ENCODE results near the gene NT5DC1.

NT5DC1 gene

DNA sequence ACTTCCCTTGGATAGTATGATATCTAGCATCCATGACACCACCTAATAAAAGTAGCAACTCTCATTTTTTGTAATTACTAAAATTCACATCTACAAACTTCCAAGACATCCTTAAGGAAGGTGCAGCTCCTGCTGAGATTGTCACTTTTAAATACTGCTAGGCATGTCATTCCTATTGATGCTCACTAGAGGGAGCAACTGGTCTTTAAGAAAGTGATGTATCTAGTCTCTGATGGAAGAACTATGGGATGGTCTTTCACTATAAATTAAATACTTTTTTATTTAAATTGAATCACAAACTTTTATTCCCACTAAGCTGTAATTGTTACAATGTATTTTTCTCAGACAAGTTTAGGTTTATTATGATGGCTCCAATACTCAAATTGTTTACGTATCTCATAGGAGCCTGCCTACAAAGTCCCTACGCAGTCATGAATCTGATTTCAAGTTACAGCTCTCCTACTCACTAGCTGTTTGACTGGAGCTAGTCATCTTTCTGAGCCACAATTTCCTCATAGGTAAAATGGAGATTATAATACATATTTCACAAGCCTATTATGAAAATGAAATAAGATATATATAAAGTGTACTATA, 187.1 kb downstream of the NT5DC1 start:
- no peak overlapping the region for H3K4me3 ChIP-seq (ENCODE audit: low read depth, low read length)
- no peaks in the 10 kb centered on the region for H3K27me3 ChIP-seq (ENCODE audit: control insufficient read depth, insufficient read depth, low read length)
- no peak overlapping the region for H3K9ac ChIP-seq (ENCODE audit: low read depth, low read length)
- H3K4me1 ChIP-seq (ENCODE audit: control insufficient read depth, insufficient read depth, low read length): no peaks in the 10 kb centered on the region
- H3K9me3 ChIP-seq (ENCODE audit: control insufficient read depth, insufficient read depth, low read length): no peaks in the 10 kb centered on the region
- no peaks in the 10 kb centered on the region for H3K36me3 ChIP-seq (ENCODE audit: control insufficient read depth, insufficient read depth, low read length)

DNA sequence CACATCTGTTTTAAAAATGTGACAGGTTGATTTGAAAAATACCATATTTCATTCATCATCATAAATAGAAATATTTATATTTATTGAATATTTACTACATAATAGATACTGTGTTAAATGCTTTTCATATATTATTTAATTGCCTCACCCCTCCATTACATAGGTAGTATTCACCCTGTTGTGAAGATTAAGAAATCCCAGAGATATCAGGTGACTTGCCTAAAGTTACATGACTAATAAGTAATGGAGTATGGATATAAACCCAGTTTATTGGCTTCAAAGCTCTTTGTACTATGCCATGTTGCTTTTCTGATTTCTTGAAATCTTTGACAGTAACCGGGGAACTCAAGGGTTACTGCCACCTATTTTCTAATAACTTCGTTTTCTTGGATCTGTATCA, 189.2 kb downstream of the NT5DC1 start:
- no peak overlapping the region for H3K9ac ChIP-seq (ENCODE audit: low read depth, low read length)
- H3K4me1 ChIP-seq (ENCODE audit: control insufficient read depth, insufficient read depth, low read length): no peaks in the 10 kb centered on the region
- H3K36me3 ChIP-seq (ENCODE audit: control insufficient read depth, insufficient read depth, low read length): no peaks in the 10 kb centered on the region
- H3K4me3 ChIP-seq (ENCODE audit: low read depth, low read length): no peak overlapping the region
- H3K9me3 ChIP-seq (ENCODE audit: control insufficient read depth, insufficient read depth, low read length): no peaks in the 10 kb centered on the region
- H3K27me3 ChIP-seq (ENCODE audit: control insufficient read depth, insufficient read depth, low read length): no peaks in the 10 kb centered on the region

DNA sequence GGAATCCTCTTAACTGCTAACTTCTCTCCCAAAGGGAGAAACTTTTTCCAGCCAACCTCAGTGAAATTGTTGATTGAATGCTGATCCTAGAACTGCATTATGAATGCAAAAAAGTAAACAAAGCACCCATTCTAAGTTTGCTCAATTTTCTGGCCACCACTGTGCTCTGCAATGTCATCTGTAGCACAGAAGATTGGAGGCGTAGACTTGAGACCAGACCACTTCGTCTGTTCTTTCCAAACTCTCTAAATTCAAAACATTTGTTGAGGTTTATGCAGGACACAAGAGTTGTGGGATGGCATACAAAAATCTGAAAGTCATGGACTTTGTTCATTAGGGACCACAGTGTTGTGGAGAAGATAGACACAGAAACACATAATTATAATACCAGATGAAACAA, 190.1 kb downstream of the NT5DC1 start:
- no peaks in the 10 kb centered on the region for H3K9me3 ChIP-seq (ENCODE audit: control insufficient read depth, insufficient read depth, low read length)

DNA sequence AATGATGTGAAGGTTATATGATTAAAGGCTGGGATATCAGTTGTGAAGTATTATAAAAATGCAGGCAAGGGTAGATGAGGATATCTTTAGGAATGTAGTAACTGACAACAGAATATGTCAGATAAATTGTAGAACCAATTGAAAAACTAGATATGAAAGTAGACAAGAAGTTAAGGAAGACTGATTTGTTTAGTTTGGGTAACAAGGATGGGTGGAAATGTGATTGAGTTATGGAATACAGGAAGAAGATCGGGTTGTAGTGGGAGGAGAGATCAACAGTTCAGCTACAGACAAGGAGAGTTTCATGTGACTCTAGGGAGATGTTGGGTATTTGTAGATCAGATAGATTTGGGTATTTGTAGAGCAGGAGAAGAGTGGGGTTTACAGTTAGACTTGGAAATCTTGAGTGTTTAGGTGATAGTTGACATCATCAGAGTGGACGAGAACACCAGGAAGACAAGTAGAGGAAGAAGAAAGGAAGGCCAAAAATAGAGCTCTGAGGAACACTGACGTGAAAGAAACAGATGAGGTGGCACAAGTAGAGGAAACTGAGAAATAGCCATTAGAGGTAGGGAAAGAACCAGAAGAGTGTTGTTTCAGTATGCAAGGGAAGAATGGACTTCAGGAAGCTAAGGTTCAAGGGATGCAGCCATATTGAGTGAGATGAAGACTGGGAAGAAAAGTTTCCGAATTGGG, 191.2 kb downstream of the NT5DC1 start:
- no peaks in the 10 kb centered on the region for H3K4me1 ChIP-seq (ENCODE audit: control insufficient read depth, insufficient read depth, low read length)
- no peaks in the 10 kb centered on the region for H3K27me3 ChIP-seq (ENCODE audit: control insufficient read depth, insufficient read depth, low read length)
- H3K9me3 ChIP-seq (ENCODE audit: control insufficient read depth, insufficient read depth, low read length): no peaks in the 10 kb centered on the region
- no peaks in the 10 kb centered on the region for H3K36me3 ChIP-seq (ENCODE audit: control insufficient read depth, insufficient read depth, low read length)
- H3K9ac ChIP-seq (ENCODE audit: low read depth, low read length): no peak overlapping the region
- H3K4me3 ChIP-seq (ENCODE audit: low read depth, low read length): no peak overlapping the region

More for the DNA sequence above, 190.1 kb downstream of the NT5DC1 start:
- Histone ChIP-seq H3K27me3 (ENCODE audit: control insufficient read depth, insufficient read depth, low read length) (no peaks in the 10 kb centered on the region), H3K4me1 (ENCODE audit: control insufficient read depth, insufficient read depth, low read length) (no peaks in the 10 kb centered on the region), H3K4me3 (ENCODE audit: low read depth, low read length) (no peak overlapping the region), H3K36me3 (ENCODE audit: control insufficient read depth, insufficient read depth, low read length) (no peaks in the 10 kb centered on the region), H3K9ac (ENCODE audit: low read depth, low read length) (no peak overlapping the region)

DNA sequence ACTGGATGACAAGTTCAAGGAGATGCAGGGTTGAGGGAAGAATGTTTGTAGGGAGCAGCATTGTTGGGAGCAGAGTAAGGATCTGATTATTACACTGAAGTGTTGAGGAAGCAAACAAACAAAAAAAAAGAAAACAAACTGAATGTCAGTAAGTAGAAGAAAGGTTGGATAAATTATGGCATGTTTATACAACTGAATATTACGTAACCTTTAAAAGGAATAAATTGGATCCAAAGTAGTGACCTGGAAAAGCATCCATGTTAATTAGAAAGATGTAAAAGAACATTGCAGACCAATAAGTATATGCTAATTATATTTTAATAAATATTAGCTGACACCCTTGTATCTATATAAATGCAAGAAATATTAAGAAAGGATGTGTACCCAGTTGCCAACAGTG, 191.9 kb downstream of the NT5DC1 start:
- Histone ChIP-seq H3K4me3 (ENCODE audit: low read depth, low read length) (no peak overlapping the region), H3K4me1 (ENCODE audit: control insufficient read depth, insufficient read depth, low read length) (no peaks in the 10 kb centered on the region), H3K36me3 (ENCODE audit: control insufficient read depth, insufficient read depth, low read length) (no peaks in the 10 kb centered on the region), H3K9me3 (ENCODE audit: control insufficient read depth, insufficient read depth, low read length) (no peaks in the 10 kb centered on the region), H3K9ac (ENCODE audit: low read depth, low read length) (no peak overlapping the region), H3K27me3 (ENCODE audit: control insufficient read depth, insufficient read depth, low read length) (no peaks in the 10 kb centered on the region)

DNA sequence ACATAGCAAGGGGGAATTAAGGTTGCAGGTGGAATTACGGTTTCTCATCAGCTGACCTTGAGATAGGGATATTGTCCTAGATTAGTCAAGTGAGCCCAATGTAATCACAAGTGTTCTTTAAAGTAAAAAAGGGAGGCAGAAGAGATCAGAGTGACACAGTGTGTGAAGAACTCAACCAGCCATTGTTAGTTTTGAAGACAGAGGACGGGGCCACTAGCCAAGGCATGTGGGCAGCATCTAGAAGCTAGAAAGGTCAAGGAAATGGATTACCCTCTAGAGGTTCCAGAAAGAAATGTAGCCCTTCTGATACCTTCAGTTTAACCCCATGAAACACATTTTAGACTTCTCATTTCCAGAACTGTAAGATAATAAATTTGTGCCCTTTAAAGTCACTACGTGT, 197.6 kb downstream of the NT5DC1 start:
- H3K9me3 ChIP-seq (ENCODE audit: control insufficient read depth, insufficient read depth, low read length): no peaks in the 10 kb centered on the region

DNA sequence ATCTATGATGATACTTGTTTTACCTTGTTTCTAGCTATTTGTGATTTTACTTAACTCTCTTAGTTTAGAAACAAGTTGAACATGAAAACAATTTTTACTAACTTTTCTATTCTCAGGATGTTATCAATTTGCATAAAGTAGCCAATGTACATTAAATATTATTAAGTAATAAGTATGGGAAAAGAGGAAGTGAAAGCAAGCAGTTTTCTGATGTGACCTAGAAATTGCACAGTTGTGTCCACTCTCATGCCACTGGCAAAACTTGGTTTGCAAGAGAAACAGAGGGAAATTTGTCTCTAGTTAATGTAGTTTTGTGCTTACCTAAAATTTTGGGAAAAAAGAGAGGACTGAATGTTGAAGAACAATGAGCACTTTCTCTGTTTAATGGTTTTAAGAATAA, 198.3 kb downstream of the NT5DC1 start:
- H3K36me3 ChIP-seq (ENCODE audit: control insufficient read depth, insufficient read depth, low read length): no peaks in the 10 kb centered on the region
- H3K9ac ChIP-seq (ENCODE audit: low read depth, low read length): no peak overlapping the region
- H3K9me3 ChIP-seq (ENCODE audit: control insufficient read depth, insufficient read depth, low read length): no peaks in the 10 kb centered on the region
- no peak overlapping the region for H3K4me3 ChIP-seq (ENCODE audit: low read depth, low read length)
- no peaks in the 10 kb centered on the region for H3K27me3 ChIP-seq (ENCODE audit: control insufficient read depth, insufficient read depth, low read length)
- no peaks in the 10 kb centered on the region for H3K4me1 ChIP-seq (ENCODE audit: control insufficient read depth, insufficient read depth, low read length)

More for the DNA sequence above, 197.6 kb downstream of the NT5DC1 start:
- Histone ChIP-seq H3K27me3 (ENCODE audit: control insufficient read depth, insufficient read depth, low read length) (no peaks in the 10 kb centered on the region), H3K9ac (ENCODE audit: low read depth, low read length) (no peak overlapping the region), H3K4me3 (ENCODE audit: low read depth, low read length) (no peak overlapping the region), H3K36me3 (ENCODE audit: control insufficient read depth, insufficient read depth, low read length) (no peaks in the 10 kb centered on the region), H3K4me1 (ENCODE audit: control insufficient read depth, insufficient read depth, low read length) (no peaks in the 10 kb centered on the region)
